Activated naive CD4-positive, alpha-beta T cell treated with anti-CD3 and anti-CD28 coated beads for 36 hours (primary cell): ENCODE data around the gene C3orf80. TPM values are rescaled to one million over a fixed set of nuclear protein-coding genes. Genes with fewer than 3 reads are reported as not detected.
A peak's percentile ranks its signal among the peaks of the same experiment; 100 is the strongest.
"Not testable (repeated sequence)": the region's sequence is repeated elsewhere in the genome, so short reads cannot be mapped to it uniquely, and the experiment has no call there.

Experiments
- CTCF ChIA-PET: fragments of 350-600 bp; sonication (Branson Sonifier 250); formaldehyde crosslinking; loops from one replicate; lab custom pipeline; 2021; ENCODE audit warnings: antibody characterized with exemption; lab: Charles Lee
- DNase-seq: peaks from one replicate; pipeline ENCODE4 v3.0.0-alpha.2; 2020
- H3K27ac Mint-ChIP-seq: one replicate; pipeline ENCODE4 v1.8.0; 2021; ENCODE audit warnings: mild to moderate bottlenecking, mixed read lengths
- H3K27me3 Mint-ChIP-seq: one replicate; pipeline ENCODE4 v1.8.0; 2021; ENCODE audit warnings: low read depth, mixed read lengths
- H3K36me3 Mint-ChIP-seq: one replicate; pipeline ENCODE4 v1.8.0; 2021; ENCODE audit warnings: low read depth, mixed read lengths
- H3K4me1 Mint-ChIP-seq: one replicate; pipeline ENCODE4 v1.8.0; 2021; ENCODE audit warnings: low read depth, mixed read lengths
- H3K4me3 Mint-ChIP-seq: one replicate; pipeline ENCODE4 v1.8.0; 2021; ENCODE audit warnings: mild to moderate bottlenecking, moderate library complexity, mixed read lengths
- H3K9me3 Mint-ChIP-seq: one replicate; pipeline ENCODE4 v1.8.0; 2021; ENCODE audit warnings: mixed read lengths
- intact Hi-C: fragments of 100-400 bp; cut with micrococcal nuclease; formaldehyde crosslinking; loops from one replicate; pipeline ENCODE4 v1.15.1; 2023
- total RNA-seq, 2 experiments: library from RNA; stranded (reverse); gene quantifications; one replicate each; pipeline ENCODE4 v1.2.3, GENCODE V29; 2021

The C3orf80 gene
- total RNA-seq = not detected

GRCh38 chr3:160225176-160226025, at the start of gene C3orf80:
C3orf80 (plus strand) TSS chr3:160225422; CDS start chr3:160225636, 214 bp downstream.
- Mint-ChIP-seq H3K27me3 (peaks cover 49% of the 10 kb centered on the region), H3K9me3 (no peaks in the 10 kb centered on the region), H3K36me3 (no peaks in the 10 kb centered on the region), H3K4me1 (peaks cover 9% of the 10 kb centered on the region), H3K27ac (no peak within 1 kb of the TSS), H3K4me3 (peak within 1 kb of the TSS; percentile 66)
- CTCF ChIA-PET = interaction anchor here (1.1 kb wide), 1 partner anchor 193 kb away, joined by 4 read pairs; no protein-coding TSS in a partner anchor
- DNase-seq = peak; percentile 57
- intact Hi-C loops = loop anchor here (5.0 kb wide), 2 partner anchors 172 to 532 kb away; partner anchors contain the start of genes IFT80, PPM1L and SMC4

GRCh38 chr3:160176923-160177322, 48.3 kb upstream of the C3orf80 start:
- Mint-ChIP-seq H3K4me1 (peaks cover 4% of the 10 kb centered on the region), H3K36me3 (no peaks in the 10 kb centered on the region), H3K4me3 (no peak overlapping the region), H3K27ac (no peak overlapping the region), H3K9me3 (peaks cover 5% of the 10 kb centered on the region), H3K27me3 (peaks cover 5% of the 10 kb centered on the region)
- no peak for DNase-seq
- CTCF ChIA-PET = interaction anchor here (0.6 to 1.3 kb wide), 2 partner anchors 14 to 204 kb away, joined by 3 to 4 read pairs; no protein-coding TSS in a partner anchor
- intact Hi-C loops = no loop called here

GRCh38 chr3:160178661-160179060, 46.6 kb upstream of the C3orf80 start:
- intact Hi-C loops, H3K27me3 Mint-ChIP-seq, H3K27ac Mint-ChIP-seq, H3K9me3 Mint-ChIP-seq, DNase-seq, H3K4me3 Mint-ChIP-seq, H3K4me1 Mint-ChIP-seq, CTCF ChIA-PET, H3K36me3 Mint-ChIP-seq: not testable (repeated sequence)

- CTCF ChIA-PET, H3K36me3 Mint-ChIP-seq, H3K27ac Mint-ChIP-seq, H3K4me1 Mint-ChIP-seq, H3K27me3 Mint-ChIP-seq, H3K9me3 Mint-ChIP-seq, H3K4me3 Mint-ChIP-seq, DNase-seq, intact Hi-C loops: not testable (repeated sequence)
These were observed 45.8 kb upstream of the C3orf80 start for GRCh38 chr3:160179403-160179802.

GRCh38 chr3:160179906-160180305, 45.3 kb upstream of the C3orf80 start:
- H3K9me3 Mint-ChIP-seq = peaks cover 5% of the 10 kb centered on the region
- CTCF ChIA-PET = no interaction called here
- peaks cover 6% of the 10 kb centered on the region for H3K27me3 Mint-ChIP-seq
- H3K4me1 Mint-ChIP-seq = no peaks in the 10 kb centered on the region
- no peak overlapping the region for H3K27ac Mint-ChIP-seq
- intact Hi-C loops = no loop called here
- H3K4me3 Mint-ChIP-seq = no peak overlapping the region
- no peak for DNase-seq
- no peaks in the 10 kb centered on the region for H3K36me3 Mint-ChIP-seq

GRCh38 chr3:160180581-160181216, 44.5 kb upstream of the C3orf80 start:
- Mint-ChIP-seq H3K36me3 (no peaks in the 10 kb centered on the region), H3K27ac (no peak overlapping the region), H3K9me3 (peaks cover 5% of the 10 kb centered on the region), H3K27me3 (peaks cover 4% of the 10 kb centered on the region), H3K4me1 (no peaks in the 10 kb centered on the region), H3K4me3 (no peak overlapping the region)
- CTCF ChIA-PET = no interaction called here
- no peak for DNase-seq
- intact Hi-C loops = no loop called here

- intact Hi-C loops = no loop called here
- no peak for DNase-seq
- Mint-ChIP-seq H3K36me3 (no peaks in the 10 kb centered on the region), H3K4me1 (no peaks in the 10 kb centered on the region), H3K27me3 (peaks cover 6% of the 10 kb centered on the region), H3K4me3 (no peak overlapping the region), H3K27ac (no peak overlapping the region), H3K9me3 (no peaks in the 10 kb centered on the region)
- CTCF ChIA-PET = no interaction called here
These were observed 41.7 kb upstream of the C3orf80 start for GRCh38 chr3:160183345-160184076.

- no peaks in the 10 kb centered on the region for H3K4me1 Mint-ChIP-seq
- no peak for DNase-seq
- H3K36me3 Mint-ChIP-seq = no peaks in the 10 kb centered on the region
- peaks cover 6% of the 10 kb centered on the region for H3K27me3 Mint-ChIP-seq
- intact Hi-C loops = no loop called here
- no peaks in the 10 kb centered on the region for H3K9me3 Mint-ChIP-seq
- no peak overlapping the region for H3K27ac Mint-ChIP-seq
- CTCF ChIA-PET = no interaction called here
- no peak overlapping the region for H3K4me3 Mint-ChIP-seq
These were observed 40.6 kb upstream of the C3orf80 start for GRCh38 chr3:160184655-160185054.

- Mint-ChIP-seq H3K4me3 (no peak overlapping the region), H3K27ac (no peak overlapping the region), H3K4me1 (no peaks in the 10 kb centered on the region), H3K9me3 (no peaks in the 10 kb centered on the region), H3K27me3 (peaks cover 5% of the 10 kb centered on the region), H3K36me3 (no peaks in the 10 kb centered on the region)
- CTCF ChIA-PET = interaction anchor here (0.5 to 1.1 kb wide), 3 partner anchors 82 to 1133 kb away, joined by 3 to 5 read pairs (median 3); no protein-coding TSS in a partner anchor
- no peak for DNase-seq
- intact Hi-C loops = no loop called here
These were observed 39.5 kb upstream of the C3orf80 start for GRCh38 chr3:160185751-160186150.

GRCh38 chr3:160187288-160187687, 37.9 kb upstream of the C3orf80 start:
- no peaks in the 10 kb centered on the region for H3K4me1 Mint-ChIP-seq
- intact Hi-C loops = no loop called here
- CTCF ChIA-PET = interaction anchor here (0.8 kb wide), 1 partner anchor 24 kb away, joined by 3 read pairs; no protein-coding TSS in a partner anchor

GRCh38 chr3:160192310-160193029, 32.8 kb upstream of the C3orf80 start:
- Mint-ChIP-seq H3K36me3 (no peaks in the 10 kb centered on the region), H3K27me3 (peaks cover 3% of the 10 kb centered on the region), H3K4me1 (no peaks in the 10 kb centered on the region), H3K4me3 (no peak overlapping the region), H3K27ac (no peak overlapping the region), H3K9me3 (no peaks in the 10 kb centered on the region)
- CTCF ChIA-PET = no interaction called here
- intact Hi-C loops = no loop called here
- no peak for DNase-seq

More at GRCh38 chr3:160187288-160187687, 37.9 kb upstream of the C3orf80 start:
- DNase-seq = no peak
- H3K4me3 Mint-ChIP-seq = no peak overlapping the region
- no peaks in the 10 kb centered on the region for H3K9me3 Mint-ChIP-seq
- peaks cover 5% of the 10 kb centered on the region for H3K27me3 Mint-ChIP-seq
- no peak overlapping the region for H3K27ac Mint-ChIP-seq
- H3K36me3 Mint-ChIP-seq = no peaks in the 10 kb centered on the region
